ENCODE results near the gene SHLD1.
A peak's percentile ranks its signal among the peaks of the same experiment; 100 is the strongest.
"Not testable (repeated sequence)": the region's sequence is repeated elsewhere in the genome, so short reads cannot be mapped to it uniquely, and the experiment has no call there.

SHLD1 gene

GRCh38 chr20:5749952-5750779 lies at the start of gene SHLD1:
SHLD1 (plus strand) TSS chr20:5750401; CDS start chr20:5772866, 22,465 bp downstream.
- peak; percentile 91 for DNase-seq (ENCODE audit: low spot score)

GRCh38 chr20:5702339-5702738 lies 47.9 kb upstream of the SHLD1 start:
- not testable (repeated sequence) for DNase-seq (ENCODE audit: low spot score)

- DNase-seq (ENCODE audit: low spot score): no peak
Measured at GRCh38 chr20:5703681-5704101, 46.5 kb upstream of the SHLD1 start.

- no peak for DNase-seq (ENCODE audit: low spot score)
Measured at GRCh38 chr20:5705827-5706226, 44.4 kb upstream of the SHLD1 start.

- no peak for DNase-seq (ENCODE audit: low spot score)
Measured at GRCh38 chr20:5706797-5707196, 43.4 kb upstream of the SHLD1 start.

GRCh38 chr20:5710551-5710950 lies 39.6 kb upstream of the SHLD1 start:
- no peak for DNase-seq (ENCODE audit: low spot score)

GRCh38 chr20:5714261-5715041 lies 35.8 kb upstream of the SHLD1 start:
- DNase-seq (ENCODE audit: low spot score): peak; percentile 42

GRCh38 chr20:5715071-5715841 lies 34.9 kb upstream of the SHLD1 start:
- DNase-seq (ENCODE audit: low spot score): no peak

GRCh38 chr20:5716953-5717352 lies 33.2 kb upstream of the SHLD1 start:
- DNase-seq (ENCODE audit: low spot score): no peak

- DNase-seq (ENCODE audit: low spot score): no peak
Measured at GRCh38 chr20:5718896-5719595, 31.2 kb upstream of the SHLD1 start.

- peak; percentile 21 for DNase-seq (ENCODE audit: low spot score)
Measured at GRCh38 chr20:5719861-5720403, 30.3 kb upstream of the SHLD1 start.

- DNase-seq (ENCODE audit: low spot score): no peak
Measured at GRCh38 chr20:5720696-5721095, 29.5 kb upstream of the SHLD1 start.

GRCh38 chr20:5721356-5721755 lies 28.8 kb upstream of the SHLD1 start:
- DNase-seq (ENCODE audit: low spot score): not testable (repeated sequence)

- DNase-seq (ENCODE audit: low spot score): no peak
Measured at GRCh38 chr20:5722927-5723326, 27.3 kb upstream of the SHLD1 start.

- DNase-seq (ENCODE audit: low spot score): not testable (repeated sequence)
Measured at GRCh38 chr20:5725183-5725463, 25.1 kb upstream of the SHLD1 start.

GRCh38 chr20:5727018-5727515 lies 23.1 kb upstream of the SHLD1 start:
- DNase-seq (ENCODE audit: low spot score): no peak

GRCh38 chr20:5729348-5729747 lies 20.9 kb upstream of the SHLD1 start:
- DNase-seq (ENCODE audit: low spot score): no peak

- DNase-seq (ENCODE audit: low spot score): no peak
Measured at GRCh38 chr20:5730131-5730530, 20.1 kb upstream of the SHLD1 start.

- DNase-seq (ENCODE audit: low spot score): no peak
Measured at GRCh38 chr20:5731753-5732366, 18.3 kb upstream of the SHLD1 start.

GRCh38 chr20:5734602-5735001 lies 15.6 kb upstream of the SHLD1 start:
- DNase-seq (ENCODE audit: low spot score): no peak

Measured in activated CD4-positive, alpha-beta T cell treated with anti-CD3 and anti-CD28 coated beads, Interleukin-2, Interleukin-4, amounts not matched to agents 100 ng/mL and 50 ng/mL, durations not matched to agents 16 hours and 8 hours (primary cell).